Breast epithelium (tissue), 3 donors: ENCODE results near the gene PDCD2L.

Source experiments
- CTCF ChIP-seq, 3 donors: fragments of 450-650 bp; IDR thresholded peaks; one replicate each; pipeline ENCODE4 v1.5.1; 2016 to 2017; ENCODE audit warnings: antibody characterized with exemption in 3 of 3, mild to moderate bottlenecking in 3 of 3, moderate library complexity in 3 of 3
- POLR2A ChIP-seq: fragments of 450-650 bp; IDR thresholded peaks from one replicate; pipeline ENCODE4 v1.6.1; 2016; ENCODE audit warnings: antibody characterized with exemption, mild to moderate bottlenecking, moderate library complexity
- POLR2AphosphoS5 ChIP-seq, 3 donors: sonication (generic); formaldehyde crosslinking; IDR thresholded peaks; one replicate each; pipeline ENCODE4 v1.6.1; 2017; ENCODE audit warnings: antibody characterized with exemption in 3 of 3

DNA sequence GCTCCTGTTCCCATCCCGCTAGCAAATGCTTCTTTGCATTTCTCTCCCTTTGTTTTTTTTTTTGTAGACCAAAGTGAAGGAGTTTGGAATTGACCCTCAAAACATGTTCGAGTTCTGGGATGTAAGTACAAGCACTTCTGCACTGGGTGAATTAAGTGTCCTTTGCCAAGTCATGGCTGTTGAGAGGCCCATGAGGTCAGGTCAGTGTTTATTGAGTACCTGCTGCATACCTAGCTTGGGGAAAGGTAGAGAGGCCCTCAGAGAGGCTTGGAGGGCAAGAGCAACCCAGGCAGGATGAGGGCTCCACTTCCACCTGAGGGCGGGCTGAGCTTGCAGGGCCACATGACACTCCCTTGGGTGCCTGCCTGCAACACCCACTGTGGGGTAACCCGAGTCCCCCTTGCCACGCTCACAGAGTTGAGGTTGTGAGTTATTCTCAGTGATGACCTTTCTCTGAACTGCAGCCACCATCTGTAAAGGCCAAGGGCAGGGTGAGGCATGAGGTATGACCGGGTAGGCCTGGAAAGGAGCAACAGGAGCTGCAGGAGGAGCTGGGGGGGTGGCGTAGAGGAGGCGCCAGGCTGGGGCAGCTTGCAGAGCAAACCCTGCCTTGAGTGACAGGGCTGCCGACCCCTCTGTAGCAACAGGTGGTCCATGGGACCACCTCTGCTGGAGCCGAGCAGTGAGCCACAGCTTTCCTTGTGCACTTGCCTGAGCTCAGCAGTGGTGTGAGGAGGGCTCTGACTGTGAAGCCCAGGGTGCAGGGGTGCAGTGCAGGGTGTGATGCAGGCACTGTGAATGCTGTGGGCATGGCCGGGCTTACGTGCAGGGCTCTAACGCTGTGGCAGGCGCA, 22.6 kb upstream of the PDCD2L start:
- TF ChIP-seq CTCF (IDR thresholded peaks at IDR 0.05), result no peak
- TF ChIP-seq POLR2A, result no peak
- TF ChIP-seq POLR2AphosphoS5 (IDR thresholded peaks at IDR 0.05), result no peak
